GM18505 (cell line): ENCODE results near the gene NID1.

Source experiments
- ATAC-seq: cut with Tn5 transposase; IDR thresholded peaks from one replicate; pipeline ENCODE4 v1.9.1; 2021; ENCODE audit not compliant: unreplicated experiment
- POLR2A ChIP-seq: IDR thresholded peaks from 4 replicates; pipeline ENCODE4 v1.6.1; 2011; ENCODE audit warnings: borderline replicate concordance; ENCODE audit not compliant: insufficient read depth, insufficient read length; ENCODE audit errors: extremely low read depth

Gene NID1

DNA sequence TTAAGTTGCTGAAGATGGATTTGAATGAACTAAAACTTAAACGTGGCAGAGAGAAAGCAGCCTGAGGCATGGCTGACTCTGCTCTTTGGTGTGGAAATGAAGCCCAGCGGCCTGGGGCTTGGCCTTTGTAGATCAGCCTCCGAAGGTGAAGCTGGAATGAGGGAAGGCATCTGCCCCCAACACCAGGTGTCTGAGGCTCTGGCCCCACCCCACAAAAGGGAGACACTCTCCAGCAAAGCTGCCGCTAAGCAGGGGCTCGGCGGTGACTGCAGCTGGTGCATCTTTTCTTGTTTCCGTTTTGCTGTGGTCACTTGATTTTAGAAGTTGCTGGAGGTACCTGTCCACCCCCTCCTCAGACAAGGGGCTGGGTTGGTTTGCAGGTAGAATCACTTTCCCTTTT is 38.2 kb upstream of the NID1 start:
- no peak for ATAC-seq
- TF ChIP-seq POLR2A, result no peak

GRCh38 chr1:236102611-236103010 is 37.7 kb upstream of the NID1 start:
- no peak for TF ChIP-seq POLR2A
- no peak for ATAC-seq

DNA sequence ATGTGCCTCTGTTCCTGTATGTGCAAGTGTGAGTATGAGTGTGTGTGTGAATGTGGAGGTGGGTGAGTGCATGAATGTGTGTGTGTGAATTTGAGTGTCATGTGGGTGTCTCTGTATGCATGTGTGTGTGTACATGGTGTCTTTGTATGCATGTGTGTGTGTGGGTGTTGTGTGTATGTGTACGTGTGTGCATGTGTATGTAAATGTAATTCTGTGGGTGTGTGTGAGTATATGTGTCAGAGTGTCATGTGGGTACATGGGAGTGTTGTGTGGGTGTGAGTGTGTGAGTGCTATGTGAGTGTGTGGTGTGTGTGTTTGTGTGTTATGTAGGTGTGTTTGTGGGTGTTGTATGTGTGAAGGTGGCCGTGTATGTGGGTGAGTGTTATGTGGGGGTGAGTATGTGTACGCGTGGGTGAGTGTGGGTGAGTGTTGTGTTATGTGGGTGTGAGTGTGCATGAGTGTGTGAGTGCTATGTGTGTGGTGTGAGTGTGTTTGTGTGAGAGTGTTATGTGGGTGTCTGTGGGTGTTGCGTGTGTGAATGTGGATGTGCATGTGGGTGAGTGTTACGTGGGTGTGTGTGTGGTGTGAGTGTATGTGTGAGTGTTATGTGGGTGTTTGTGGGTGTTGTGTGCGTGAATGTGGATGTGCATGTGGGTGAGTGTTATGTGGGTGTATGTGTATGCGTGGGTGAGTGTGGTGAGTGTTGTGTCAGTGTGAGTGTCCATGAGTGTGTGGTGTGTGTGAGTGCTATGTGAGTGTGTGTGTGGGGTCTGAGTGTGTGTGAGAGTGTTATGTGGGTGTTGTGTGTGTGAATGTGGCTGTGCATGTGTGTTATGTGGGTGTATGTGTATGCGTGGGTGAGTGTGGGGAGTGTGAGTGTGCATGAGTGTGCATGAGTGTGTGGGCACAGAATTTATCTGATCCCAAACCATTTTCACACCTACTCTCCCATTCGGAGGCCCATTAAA is 36.6 kb upstream of the NID1 start:
- TF ChIP-seq POLR2A, result no peak
- ATAC-seq, result no peak

DNA sequence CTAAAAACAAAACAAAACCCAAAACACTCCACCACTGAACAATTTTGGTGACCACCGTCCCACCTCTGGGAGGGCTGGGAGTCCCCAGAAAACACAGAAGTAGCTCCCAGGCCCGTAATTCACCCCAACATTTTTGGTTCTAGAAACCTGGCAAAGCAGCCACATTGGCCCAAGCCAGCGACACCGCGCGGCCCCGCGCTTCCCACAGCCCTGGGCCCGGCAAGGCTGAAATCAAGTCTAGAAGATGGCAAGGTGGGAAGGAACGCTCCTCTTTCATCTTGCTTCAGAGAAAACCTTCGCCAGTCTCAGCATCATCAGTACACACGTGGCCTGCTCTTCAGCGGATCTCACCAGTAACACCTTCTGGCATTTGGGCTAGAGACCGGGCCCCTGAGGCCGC is 35.9 kb upstream of the NID1 start:
- no peak for ATAC-seq
- TF ChIP-seq POLR2A, result no peak

DNA sequence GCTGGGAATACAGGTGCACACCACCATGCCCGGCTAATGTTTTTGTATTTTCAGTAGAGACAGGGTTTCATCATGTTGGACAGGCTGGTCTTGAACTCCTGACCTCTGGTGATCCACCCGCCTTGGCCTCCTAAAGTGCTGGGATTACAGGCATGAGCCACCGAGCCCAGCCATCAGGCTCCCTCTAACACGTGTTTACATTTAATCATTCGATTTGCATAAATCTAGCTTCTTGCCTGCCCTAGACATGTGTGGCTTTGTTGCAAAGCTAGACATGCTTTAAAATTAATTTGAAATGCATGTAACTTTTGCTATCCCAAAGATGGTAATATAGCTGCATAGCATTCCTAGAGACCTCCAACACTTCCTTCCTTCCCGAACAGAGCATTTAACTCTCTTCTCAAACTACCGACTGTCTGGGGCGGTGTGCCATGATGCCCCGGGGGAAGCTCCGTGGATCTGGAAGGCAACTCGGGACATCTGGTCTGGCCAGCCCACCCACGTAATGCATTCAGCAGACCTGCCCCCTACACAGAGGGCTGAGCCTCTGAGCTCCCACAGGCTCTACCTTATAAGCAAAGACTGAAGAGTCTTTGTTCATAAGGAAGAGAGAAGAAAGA is 34.6 kb upstream of the NID1 start:
- TF ChIP-seq POLR2A, result no peak
- no peak for ATAC-seq

DNA sequence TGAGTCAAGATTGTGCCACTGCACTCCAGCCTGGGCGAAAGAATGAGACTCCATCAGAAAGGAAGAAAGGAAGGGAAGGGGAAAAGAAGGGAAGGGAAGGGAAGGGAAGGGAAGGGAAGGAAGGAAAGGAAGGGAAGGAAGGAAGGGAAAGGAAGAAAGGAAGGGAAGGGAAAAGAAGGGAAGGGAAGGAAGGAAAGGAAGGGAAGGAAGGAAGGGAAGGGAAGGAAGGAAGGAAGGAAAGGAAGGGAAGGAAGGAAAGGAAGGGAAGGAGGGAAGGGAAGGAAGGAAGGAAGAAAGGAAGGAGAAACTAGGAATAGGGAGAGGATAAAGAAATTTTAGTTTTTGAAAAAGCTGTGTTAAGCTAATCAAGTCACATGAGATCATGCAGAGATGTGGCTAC is 33.4 kb upstream of the NID1 start:
- TF ChIP-seq POLR2A, result no peak
- no peak for ATAC-seq

- peak; percentile 58 for ATAC-seq
These were observed 32.0 kb upstream of the NID1 start for GRCh38 chr1:236096660-236097482.

GRCh38 chr1:236095705-236096520 is 31.0 kb upstream of the NID1 start:
- ATAC-seq, result no peak
- no peak for TF ChIP-seq POLR2A

DNA sequence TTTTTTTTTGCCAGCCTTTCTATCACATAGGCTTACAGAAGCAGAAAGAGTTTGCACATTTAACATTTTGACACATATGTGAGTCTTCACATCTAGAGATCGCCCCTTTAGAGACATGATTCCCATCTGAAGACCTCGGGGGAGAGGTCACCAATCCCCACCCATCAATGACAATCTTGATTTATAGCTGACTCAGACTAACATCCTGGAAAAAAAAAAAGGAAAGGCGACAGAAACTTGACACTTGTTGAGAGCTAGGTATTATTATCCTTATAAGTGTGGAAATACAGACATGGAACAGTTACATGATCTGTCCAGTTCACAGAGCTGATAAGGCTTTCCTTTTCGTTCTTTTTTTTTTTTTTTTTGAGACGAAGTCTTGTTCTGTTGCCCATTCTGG is 28.0 kb upstream of the NID1 start:
- no peak for TF ChIP-seq POLR2A
- ATAC-seq, result no peak

GRCh38 chr1:236091933-236092318 is 27.0 kb upstream of the NID1 start:
- no peak for ATAC-seq

DNA sequence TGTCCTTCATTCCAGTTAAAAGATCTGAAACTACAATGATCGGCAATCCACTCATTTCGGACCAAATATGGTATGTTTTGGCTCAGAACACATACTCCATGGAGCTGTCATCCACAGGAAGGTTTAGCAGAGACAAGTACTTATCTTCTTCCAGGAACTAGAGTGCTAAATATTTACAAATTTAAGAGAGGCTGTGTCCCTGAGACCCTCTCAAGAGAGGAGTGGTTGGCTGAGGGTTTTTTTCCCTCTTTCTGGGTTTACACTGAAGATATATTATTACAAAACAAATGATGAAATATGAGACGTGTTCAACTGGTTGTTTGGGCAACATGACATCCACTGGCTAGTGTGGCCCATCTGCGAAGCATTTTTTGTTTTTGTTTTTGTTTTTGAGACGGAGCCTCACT is 25.9 kb upstream of the NID1 start:
- no peak for ATAC-seq

More at GRCh38 chr1:236091933-236092318, 27.0 kb upstream of the NID1 start:
- no peak for TF ChIP-seq POLR2A

DNA sequence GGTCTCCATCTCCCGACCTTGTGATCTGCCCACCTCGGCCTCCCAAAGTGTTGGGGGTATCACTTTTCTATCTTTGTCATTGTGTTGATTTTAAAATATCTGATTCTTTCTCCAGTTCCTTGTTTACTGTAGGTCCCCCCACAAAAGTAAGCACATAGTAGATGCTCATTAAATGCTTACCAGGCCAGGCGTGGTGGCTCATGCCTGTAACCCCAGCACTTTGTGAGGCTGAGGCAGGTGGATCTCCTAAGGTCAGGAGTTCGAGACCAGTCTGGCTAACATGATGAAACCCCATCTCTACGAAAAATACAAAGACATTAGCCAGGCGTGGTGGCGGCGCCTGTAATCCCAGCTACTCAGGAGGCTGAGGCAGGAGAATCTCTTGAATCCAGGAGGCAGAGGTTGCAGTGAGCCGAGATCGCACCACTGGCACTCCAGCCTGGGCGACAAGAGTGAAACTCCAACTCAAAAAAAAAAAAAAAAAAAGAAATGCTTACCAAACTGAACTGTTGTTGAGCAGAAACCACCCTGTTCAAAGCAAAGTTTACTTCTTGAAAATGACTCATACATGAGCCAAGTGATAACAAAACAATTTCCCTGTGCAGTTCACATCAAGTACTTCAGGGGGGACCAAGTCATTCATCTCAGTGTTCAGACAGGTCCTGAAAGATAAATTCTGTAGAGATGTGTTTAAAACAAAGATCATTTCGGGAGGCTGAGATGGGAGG is 24.3 kb upstream of the NID1 start:
- no peak for ATAC-seq
- no peak for TF ChIP-seq POLR2A

More for the DNA sequence above, 25.9 kb upstream of the NID1 start:
- no peak for TF ChIP-seq POLR2A

GRCh38 chr1:236086537-236086936 is 21.6 kb upstream of the NID1 start:
- no peak for ATAC-seq
- TF ChIP-seq POLR2A, result no peak
